Panc1 (cell line): ENCODE data around the gene SLC2A4. TPM values are rescaled to one million over a fixed set of nuclear protein-coding genes. Genes with fewer than 3 reads are reported as not detected.
A peak's percentile ranks its signal among the peaks of the same experiment; 100 is the strongest.

ENCODE experiments used
- ATAC-seq: fragments of 200-7000 bp; cut with Tn5 transposase; 2 replicates; pipeline ENCODE4 v1.9.1; 2020; ENCODE audit warnings: mild to moderate bottlenecking, moderate library complexity
- BruUV-seq: library from RNA; stranded (reverse); fragments of 400-500 nt; replicated peaks from 2 replicates; lab custom pipeline; 2021; lab: Mats Ljungman, UMichigan
- CTCF ChIA-PET: fragments of 300-600 bp; sonication (Branson Sonifier 250); formaldehyde crosslinking; loops from one replicate; lab custom pipeline; 2022; ENCODE audit warnings: antibody characterized with exemption; lab: Charles Lee
- POLR2A ChIA-PET: fragments of 300-600 bp; sonication (Branson Sonifier 250); formaldehyde crosslinking; loops from one replicate; lab custom pipeline; 2022; ENCODE audit warnings: antibody characterized with exemption; lab: Charles Lee
- DNase-seq: peaks from one replicate; pipeline ENCODE4 v3.0.0-alpha.2; 2010; ENCODE audit warnings: low read depth, low spot score
- H3K27ac ChIP-seq: 2 replicates; pipeline ENCODE4 v1.5.1; 2011; ENCODE audit warnings: mild to moderate bottlenecking, low read length, inconsistent platforms
- H3K27me3 ChIP-seq: fragments of 200-500 bp; sonication (Bioruptor generic); 2 replicates; pipeline ENCODE4 v1.6.0; 2014; ENCODE audit warnings: low read length, inconsistent platforms; ENCODE audit not compliant: control insufficient read depth, insufficient read depth
- H3K36me3 ChIP-seq: fragments of 200-500 bp; sonication (Bioruptor generic); 2 replicates; pipeline ENCODE4 v1.5.1; 2014; ENCODE audit warnings: inconsistent platforms, mild to moderate bottlenecking, low read length, moderate library complexity; ENCODE audit not compliant: control insufficient read depth, insufficient read depth
- H3K4me1 ChIP-seq: 2 replicates; pipeline ENCODE4 v1.5.1; 2011; ENCODE audit warnings: inconsistent platforms, mild to moderate bottlenecking, low read length, moderate library complexity; ENCODE audit not compliant: control insufficient read depth, insufficient read depth
- H3K4me3 ChIP-seq, 2 experiments: 2 replicates each; pipeline ENCODE4 v1.5.1; 2011 to 2012; ENCODE audit warnings: low read depth in 2 of 2, low read length in 2 of 2, mild to moderate bottlenecking in 2 of 2, inconsistent platforms in 1 of 2, moderate library complexity in 1 of 2
- H3K9me3 ChIP-seq: fragments of 200-500 bp; sonication (Bioruptor generic); 2 replicates; pipeline ENCODE4 v1.5.1; 2014; ENCODE audit warnings: low read depth, mild to moderate bottlenecking, inconsistent platforms, low read length, moderate library complexity; ENCODE audit not compliant: control insufficient read depth, insufficient read depth
- POLR2AphosphoS5 ChIP-seq: IDR thresholded peaks from 2 replicates; pipeline ENCODE4 v1.6.1; 2012; ENCODE audit warnings: mild to moderate bottlenecking, low read depth, low read length, moderate library complexity
- SIN3A ChIP-seq: IDR thresholded peaks from 2 replicates; pipeline ENCODE4 v1.6.1; 2012; ENCODE audit warnings: low read depth, mild to moderate bottlenecking, low read length, moderate library complexity, borderline replicate concordance; ENCODE audit not compliant: insufficient read depth
- TCF7L2 ChIP-seq: IDR thresholded peaks from 2 replicates; pipeline ENCODE4 v1.6.1; 2011; ENCODE audit warnings: mild to moderate bottlenecking, low read depth, low read length, inconsistent platforms
- in situ Hi-C: cut with HindIII; loops from 2 replicates; pipeline ENCODE4 v1.10.0; 2016; ENCODE audit warnings: low sequenced_read_pairs, low pct_unique_long_range_greater_than_20kb
- intact Hi-C: fragments of 100-400 bp; cut with micrococcal nuclease; formaldehyde crosslinking; loops from one replicate; pipeline ENCODE4 v1.10.0; 2022; ENCODE audit not compliant: unreplicated experiment
- total RNA-seq: library from RNA; stranded (reverse); gene quantifications from one replicate; pipeline ENCODE4 v1.2.1, GENCODE V29; 2021; ENCODE audit not compliant: unreplicated experiment
- TF ChIP-seq, protein P1 (sequence below): fragments of 450-650 bp; IDR thresholded peaks from 2 replicates; pipeline ENCODE4 v1.5.1; 2017; ENCODE audit warnings: mild to moderate bottlenecking
- TF ChIP-seq, protein P2 (sequence below), 2 experiments: IDR thresholded peaks; 2 replicates each; pipeline ENCODE4 v1.6.1; 2011 to 2012; ENCODE audit warnings: low read depth in 2 of 2, control low read depth in 1 of 2, low read length in 1 of 2, mild to moderate bottlenecking in 1 of 2, moderate library complexity in 1 of 2; ENCODE audit not compliant: insufficient read depth in 1 of 2

Gene SLC2A4
- total RNA-seq, 1 experiment from 2014 or later: 0.31 TPM

DNA sequence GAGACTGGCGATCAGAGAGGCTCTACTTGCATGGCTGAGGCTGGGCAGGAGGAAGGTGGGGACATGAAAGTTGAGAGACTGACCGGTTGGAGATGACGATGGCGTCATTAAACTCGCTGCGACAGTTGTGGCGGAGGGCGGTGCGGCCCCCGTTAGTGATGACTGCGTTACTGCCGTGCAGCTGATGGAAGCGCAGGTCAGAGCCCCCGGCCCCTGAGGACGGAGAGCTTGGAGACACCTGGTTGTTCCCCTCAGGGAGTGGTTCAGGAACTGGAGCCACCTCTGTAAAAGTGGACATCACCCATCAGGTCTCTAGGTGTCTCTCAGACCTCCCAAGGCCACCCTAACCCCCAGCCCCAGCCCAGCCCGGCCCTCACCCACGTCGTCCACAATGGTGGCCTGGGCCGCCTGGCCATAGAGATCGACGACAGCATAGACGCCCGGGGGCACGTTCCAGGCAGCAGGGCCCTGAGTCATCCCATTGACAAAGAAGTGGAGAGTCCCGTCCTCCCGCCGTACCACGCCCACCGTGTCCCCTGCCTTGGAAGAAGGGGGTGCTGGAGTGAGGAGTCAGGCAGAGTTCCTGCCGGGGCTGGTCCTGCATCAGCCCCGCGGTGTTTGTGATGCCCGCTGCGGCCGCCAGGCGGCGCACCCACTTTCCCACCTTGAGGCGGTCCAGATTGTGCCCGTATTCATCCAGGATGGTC, 42.4 kb downstream of the SLC2A4 start:
- H3K4me3 ChIP-seq: no peak overlapping the region
- no peak for TF ChIP-seq POLR2AphosphoS5
- TF ChIP-seq, protein P1, sequence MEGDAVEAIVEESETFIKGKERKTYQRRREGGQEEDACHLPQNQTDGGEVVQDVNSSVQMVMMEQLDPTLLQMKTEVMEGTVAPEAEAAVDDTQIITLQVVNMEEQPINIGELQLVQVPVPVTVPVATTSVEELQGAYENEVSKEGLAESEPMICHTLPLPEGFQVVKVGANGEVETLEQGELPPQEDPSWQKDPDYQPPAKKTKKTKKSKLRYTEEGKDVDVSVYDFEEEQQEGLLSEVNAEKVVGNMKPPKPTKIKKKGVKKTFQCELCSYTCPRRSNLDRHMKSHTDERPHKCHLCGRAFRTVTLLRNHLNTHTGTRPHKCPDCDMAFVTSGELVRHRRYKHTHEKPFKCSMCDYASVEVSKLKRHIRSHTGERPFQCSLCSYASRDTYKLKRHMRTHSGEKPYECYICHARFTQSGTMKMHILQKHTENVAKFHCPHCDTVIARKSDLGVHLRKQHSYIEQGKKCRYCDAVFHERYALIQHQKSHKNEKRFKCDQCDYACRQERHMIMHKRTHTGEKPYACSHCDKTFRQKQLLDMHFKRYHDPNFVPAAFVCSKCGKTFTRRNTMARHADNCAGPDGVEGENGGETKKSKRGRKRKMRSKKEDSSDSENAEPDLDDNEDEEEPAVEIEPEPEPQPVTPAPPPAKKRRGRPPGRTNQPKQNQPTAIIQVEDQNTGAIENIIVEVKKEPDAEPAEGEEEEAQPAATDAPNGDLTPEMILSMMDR: peak; percentile 91; the same call in 1 of the 2 replicates
- peaks cover 3% of the 10 kb centered on the region for H3K36me3 ChIP-seq
- H3K4me1 ChIP-seq: peaks cover 4% of the 10 kb centered on the region; the same call in 1 of the 2 replicates
- no peaks in the 10 kb centered on the region for H3K9me3 ChIP-seq
- no peak overlapping the region for H3K27ac ChIP-seq
- in situ Hi-C loops (no loop called here), intact Hi-C loops (no loop called here)
- H3K27me3 ChIP-seq: no peaks in the 10 kb centered on the region
- no TSS peak for BruUV-seq
- ChIA-PET CTCF (no interaction called here), POLR2A (no interaction called here)
- DNase-seq (no peak), ATAC-seq (0 out of 2 replicates have a peak, but pooled peaks have one; percentile 51)

DNA sequence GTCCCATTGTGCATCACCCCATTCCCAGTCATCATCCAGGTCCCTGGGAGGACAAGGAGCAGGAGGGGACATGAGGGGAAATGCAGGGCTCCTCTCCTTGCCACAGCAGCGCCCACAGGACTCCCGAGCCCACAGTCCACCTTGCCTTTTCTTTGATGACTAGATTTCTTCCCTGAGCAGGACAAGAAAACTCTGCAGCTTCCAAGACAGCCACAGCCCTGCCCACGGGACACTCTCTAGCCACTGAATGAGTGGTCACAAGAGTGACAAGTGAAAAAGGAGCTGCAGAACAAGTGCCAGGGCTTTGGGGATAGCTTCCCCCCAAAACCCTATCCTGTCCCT, 42.9 kb downstream of the SLC2A4 start:
- BruUV-seq: TSS peak; percentile 40
- H3K4me3 ChIP-seq: no peak overlapping the region
- no peaks in the 10 kb centered on the region for H3K27me3 ChIP-seq
- no peak for DNase-seq
- H3K4me1 ChIP-seq: peaks cover 4% of the 10 kb centered on the region; the same call in 1 of the 2 replicates
- no peaks in the 10 kb centered on the region for H3K9me3 ChIP-seq
- no peak for ATAC-seq
- H3K27ac ChIP-seq: no peak overlapping the region
- CTCF ChIA-PET: no interaction called here
- TF ChIP-seq, protein P2, sequence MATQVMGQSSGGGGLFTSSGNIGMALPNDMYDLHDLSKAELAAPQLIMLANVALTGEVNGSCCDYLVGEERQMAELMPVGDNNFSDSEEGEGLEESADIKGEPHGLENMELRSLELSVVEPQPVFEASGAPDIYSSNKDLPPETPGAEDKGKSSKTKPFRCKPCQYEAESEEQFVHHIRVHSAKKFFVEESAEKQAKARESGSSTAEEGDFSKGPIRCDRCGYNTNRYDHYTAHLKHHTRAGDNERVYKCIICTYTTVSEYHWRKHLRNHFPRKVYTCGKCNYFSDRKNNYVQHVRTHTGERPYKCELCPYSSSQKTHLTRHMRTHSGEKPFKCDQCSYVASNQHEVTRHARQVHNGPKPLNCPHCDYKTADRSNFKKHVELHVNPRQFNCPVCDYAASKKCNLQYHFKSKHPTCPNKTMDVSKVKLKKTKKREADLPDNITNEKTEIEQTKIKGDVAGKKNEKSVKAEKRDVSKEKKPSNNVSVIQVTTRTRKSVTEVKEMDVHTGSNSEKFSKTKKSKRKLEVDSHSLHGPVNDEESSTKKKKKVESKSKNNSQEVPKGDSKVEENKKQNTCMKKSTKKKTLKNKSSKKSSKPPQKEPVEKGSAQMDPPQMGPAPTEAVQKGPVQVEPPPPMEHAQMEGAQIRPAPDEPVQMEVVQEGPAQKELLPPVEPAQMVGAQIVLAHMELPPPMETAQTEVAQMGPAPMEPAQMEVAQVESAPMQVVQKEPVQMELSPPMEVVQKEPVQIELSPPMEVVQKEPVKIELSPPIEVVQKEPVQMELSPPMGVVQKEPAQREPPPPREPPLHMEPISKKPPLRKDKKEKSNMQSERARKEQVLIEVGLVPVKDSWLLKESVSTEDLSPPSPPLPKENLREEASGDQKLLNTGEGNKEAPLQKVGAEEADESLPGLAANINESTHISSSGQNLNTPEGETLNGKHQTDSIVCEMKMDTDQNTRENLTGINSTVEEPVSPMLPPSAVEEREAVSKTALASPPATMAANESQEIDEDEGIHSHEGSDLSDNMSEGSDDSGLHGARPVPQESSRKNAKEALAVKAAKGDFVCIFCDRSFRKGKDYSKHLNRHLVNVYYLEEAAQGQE (IDR thresholded peaks at IDR 0.05; ENCODE audit: insufficient read depth in 1 of 2, low read depth in 2 of 2, low read length in 1 of 2): no peak
- TF ChIP-seq POLR2AphosphoS5 (no peak), SIN3A (no peak), TCF7L2 (no peak)
- TF ChIP-seq, protein P1: no peak; the same call in 1 of the 2 replicates
- in situ Hi-C loops (no loop called here), intact Hi-C loops (no loop called here)
- POLR2A ChIA-PET: no interaction called here
- H3K36me3 ChIP-seq: peaks cover 3% of the 10 kb centered on the region
